Stimulated activated CD8-positive, alpha-beta memory T cell treated with anti-CD3 and anti-CD28 coated beads, Interleukin-15, amount 100 ng/mL, for 24 hours (primary cell): ENCODE data around the gene CENPA.

Experiments
- DNase-seq: peaks from one replicate; pipeline ENCODE4 v3.0.0-alpha.2; 2020; ENCODE audit warnings: low read depth

Gene CENPA

GRCh38 chr2:26763019-26763418 is 22.8 kb upstream of the CENPA start:
- no peak for DNase-seq

- DNase-seq = peak; percentile 75
Observed at GRCh38 chr2:26764078-26764887, 21.6 kb upstream of the CENPA start, which contains the start of gene SLC35F6. TSS of gene SLC35F6 (plus strand) at chr2:26764284. CDS start at chr2:26764350, 66 bp downstream.

- no peak for DNase-seq
Observed at GRCh38 chr2:26764906-26765305, 20.9 kb upstream of the CENPA start.

- no peak for DNase-seq
Observed at GRCh38 chr2:26765475-26766200, 20.2 kb upstream of the CENPA start.

- no peak for DNase-seq
Observed at GRCh38 chr2:26767129-26767528, 18.7 kb upstream of the CENPA start.

GRCh38 chr2:26767894-26768487 is 17.9 kb upstream of the CENPA start:
- DNase-seq = no peak

GRCh38 chr2:26768759-26769088 is 17.1 kb upstream of the CENPA start:
- DNase-seq = no peak

- no peak for DNase-seq
Observed at GRCh38 chr2:26769089-26769761, 16.6 kb upstream of the CENPA start.

- DNase-seq = no peak
Observed at GRCh38 chr2:26770986-26771586, 14.8 kb upstream of the CENPA start.

- DNase-seq = no peak
Observed at GRCh38 chr2:26772064-26773001, 13.5 kb upstream of the CENPA start.

GRCh38 chr2:26776195-26776800 is 9.6 kb upstream of the CENPA start:
- no peak for DNase-seq

GRCh38 chr2:26778098-26778497 is 7.8 kb upstream of the CENPA start:
- no peak for DNase-seq

GRCh38 chr2:26778507-26778906 is 7.3 kb upstream of the CENPA start:
- no peak for DNase-seq

- DNase-seq = no peak
Observed at GRCh38 chr2:26780203-26780760, 5.6 kb upstream of the CENPA start.

GRCh38 chr2:26782876-26783704 is 2.8 kb upstream of the CENPA start:
- DNase-seq = no peak

GRCh38 chr2:26784570-26785234 is 1.2 kb upstream of the CENPA start:
- no peak for DNase-seq

- no peak for DNase-seq
Observed at GRCh38 chr2:26786207-26787028, 562 bp downstream of the CENPA start.

GRCh38 chr2:26792720-26793119 is 6.9 kb downstream of the CENPA start:
- DNase-seq = no peak
